ENCODE data around the gene NR4A2. TPM values are rescaled to one million over a fixed set of nuclear protein-coding genes. Genes with fewer than 3 reads are reported as not detected.

The NR4A2 gene
- total and polyA plus RNA-seq, 2 donors (not counting 3 experiments of a cell fraction or from before 2014, with no cell fraction given): 1.0 to 1.9 TPM

DNA sequence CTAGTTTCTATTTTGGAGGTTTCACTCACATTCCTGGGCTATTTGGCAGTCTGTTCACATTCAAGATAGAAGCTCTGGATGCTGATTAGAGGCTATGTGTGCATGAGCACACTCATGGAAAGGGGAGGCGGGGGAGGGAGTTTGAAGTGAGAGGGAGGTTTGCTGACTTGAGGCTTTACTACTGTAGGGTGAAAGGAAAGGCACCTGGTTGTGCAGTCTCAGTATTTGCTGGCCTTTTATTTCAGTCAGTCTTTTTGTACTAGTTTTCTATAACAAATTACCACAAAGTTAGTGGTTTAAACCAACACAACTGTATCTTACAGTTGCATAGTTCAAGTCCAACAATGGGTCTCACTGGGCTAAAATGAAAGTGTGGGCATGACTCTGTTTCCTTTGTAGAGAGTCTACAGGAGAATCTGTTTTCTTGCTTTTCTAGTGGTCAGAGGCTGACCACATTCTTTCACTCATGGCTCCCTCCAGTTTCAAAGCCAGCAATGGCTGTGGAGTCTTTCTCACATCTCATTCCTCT is 47.7 kb upstream of the NR4A2 start:
- H2AFZ ChIP-seq (ENCODE audit: low read depth, low read length): no peak overlapping the region
- no peak overlapping the region for H3K9ac ChIP-seq (replicated peaks; ENCODE audit: extremely low read depth, insufficient read depth, low read length)
- no peak overlapping the region for H3K4me3 ChIP-seq (replicated peaks in 1 of 3; ENCODE audit: insufficient read depth in 1 of 3, low read depth in 1 of 3, low read length in 3 of 3)
- H3K79me2 ChIP-seq (ENCODE audit: control insufficient read depth, insufficient read depth, low read length): no peaks in the 10 kb centered on the region
- H3K4me1 ChIP-seq (ENCODE audit: control insufficient read depth, extremely low read depth, insufficient read depth, low read length): no peaks in the 10 kb centered on the region
- H3K27ac ChIP-seq (ENCODE audit: insufficient read depth, low read depth, low read length): no peak overlapping the region
- ChIA-PET CTCF (no interaction called here), POLR2A (no interaction called here)
- no peaks in the 10 kb centered on the region for H3K9me3 ChIP-seq (replicated peaks; ENCODE audit: control insufficient read depth, insufficient read depth, low read length)
- FAIRE-seq (no peak), DNase-seq (ENCODE audit: low read depth, low spot score) (no peak)
- no peak overlapping the region for H3K4me2 ChIP-seq (ENCODE audit: insufficient read depth, low read length)
- no peaks in the 10 kb centered on the region for H3K9me1 ChIP-seq (replicated peaks; ENCODE audit: control insufficient read depth, extremely low read depth, insufficient read depth, low read length)
- no peaks in the 10 kb centered on the region for H3K36me3 ChIP-seq (ENCODE audit: control insufficient read depth in 2 of 2, extremely low read depth in 1 of 2, insufficient read depth in 2 of 2, low read length in 2 of 2)
- intact Hi-C loops (cut with micrococcal nuclease): no loop called here
- TF ChIP-seq, protein P1, sequence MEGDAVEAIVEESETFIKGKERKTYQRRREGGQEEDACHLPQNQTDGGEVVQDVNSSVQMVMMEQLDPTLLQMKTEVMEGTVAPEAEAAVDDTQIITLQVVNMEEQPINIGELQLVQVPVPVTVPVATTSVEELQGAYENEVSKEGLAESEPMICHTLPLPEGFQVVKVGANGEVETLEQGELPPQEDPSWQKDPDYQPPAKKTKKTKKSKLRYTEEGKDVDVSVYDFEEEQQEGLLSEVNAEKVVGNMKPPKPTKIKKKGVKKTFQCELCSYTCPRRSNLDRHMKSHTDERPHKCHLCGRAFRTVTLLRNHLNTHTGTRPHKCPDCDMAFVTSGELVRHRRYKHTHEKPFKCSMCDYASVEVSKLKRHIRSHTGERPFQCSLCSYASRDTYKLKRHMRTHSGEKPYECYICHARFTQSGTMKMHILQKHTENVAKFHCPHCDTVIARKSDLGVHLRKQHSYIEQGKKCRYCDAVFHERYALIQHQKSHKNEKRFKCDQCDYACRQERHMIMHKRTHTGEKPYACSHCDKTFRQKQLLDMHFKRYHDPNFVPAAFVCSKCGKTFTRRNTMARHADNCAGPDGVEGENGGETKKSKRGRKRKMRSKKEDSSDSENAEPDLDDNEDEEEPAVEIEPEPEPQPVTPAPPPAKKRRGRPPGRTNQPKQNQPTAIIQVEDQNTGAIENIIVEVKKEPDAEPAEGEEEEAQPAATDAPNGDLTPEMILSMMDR (IDR thresholded peaks at IDR 0.05; ENCODE audit: extremely low read depth in 1 of 2, insufficient read depth in 1 of 2, low read depth in 1 of 2, low read length in 2 of 2): no peak
- no peak for TF ChIP-seq POLR2AphosphoS5 (IDR thresholded peaks at IDR 0.05; ENCODE audit: insufficient read depth, low read depth, low read length)
- no peak for TF ChIP-seq POLR2A (IDR thresholded peaks at IDR 0.05; ENCODE audit: low read depth, low read length)
- no peak for TF ChIP-seq FOS (IDR thresholded peaks at IDR 0.05; ENCODE audit: borderline replicate concordance, insufficient read depth, low read length)
- TF ChIP-seq, protein P2, sequence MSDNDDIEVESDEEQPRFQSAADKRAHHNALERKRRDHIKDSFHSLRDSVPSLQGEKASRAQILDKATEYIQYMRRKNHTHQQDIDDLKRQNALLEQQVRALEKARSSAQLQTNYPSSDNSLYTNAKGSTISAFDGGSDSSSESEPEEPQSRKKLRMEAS (IDR thresholded peaks at IDR 0.05; ENCODE audit: insufficient read depth, insufficient read length): no peak
- no peak for TF ChIP-seq GATA2 (IDR thresholded peaks at IDR 0.05; ENCODE audit: insufficient read depth, insufficient read length, low read depth, low read length)
- TF ChIP-seq MYC (IDR thresholded peaks at IDR 0.05; ENCODE audit: low read depth, low read length): no peak
- TF ChIP-seq JUN (IDR thresholded peaks at IDR 0.05; ENCODE audit: borderline replicate concordance, insufficient read depth, insufficient read length, low read depth): no peak
- no peak for TF ChIP-seq EZH2 (IDR thresholded peaks at IDR 0.05; ENCODE audit: borderline replicate concordance, low read depth, low read length, severe bottlenecking)
- dilution Hi-C loops (cut with MboI; ENCODE audit: extremely low pct_ligation_motif_present, low sequenced_read_pairs): no loop called here
- peaks cover 6 to 16% of the 10 kb centered on the region in 2 experiments for H3K27me3 ChIP-seq (ENCODE audit: control insufficient read depth in 2 of 2, insufficient read depth in 2 of 2, low read length in 2 of 2)
- BruUV-seq (replicated peaks): no TSS peak
- H4K20me1 ChIP-seq (replicated peaks; ENCODE audit: control insufficient read depth, extremely low read depth, insufficient read depth, low read length): no peaks in the 10 kb centered on the region

Measured in endothelial cell of umbilical vein (primary cell).